ENCODE data around the gene MRPL58.
"Not testable (repeated sequence)": the region's sequence is repeated elsewhere in the genome, so short reads cannot be mapped to it uniquely, and the experiment has no call there.

GRCh38 chr17:74982663-74983313 lies 29.7 kb upstream of the MRPL58 start:
- TF ChIP-seq CTCF (conservative IDR thresholded peaks at IDR 0.05; ENCODE audit: low read length); EZH2phosphoT487 (IDR thresholded peaks at IDR 0.05; ENCODE audit: borderline replicate concordance, low read depth, low read length): not testable (repeated sequence)

Measured in OCI-LY7 (cell line).